AG04449 (cell line): Measurements from ENCODE around the gene UBE2F.

ENCODE experiments used
- CTCF ChIA-PET: fragments of 350-600 bp; formaldehyde crosslinking; extraction: SDS; loops from one replicate; lab custom pipeline; 2021; ENCODE audit warnings: antibody characterized with exemption; lab: Yijun Ruan, JAX
- POLR2A ChIA-PET: fragments of 400-600, 350-600 bp; formaldehyde crosslinking; extraction: SDS; loops from one replicate; lab custom pipeline; 2020; ENCODE audit warnings: antibody characterized with exemption, inconsistent platforms; lab: Yijun Ruan, JAX
- DNase-seq: peaks from one replicate; pipeline ENCODE4 v3.0.0-alpha.2; 2010; ENCODE audit warnings: low read depth, low spot score
- H3K4me3 ChIP-seq: 2 replicates; pipeline ENCODE4 v1.5.1; 2011; ENCODE audit warnings: low read depth, mild to moderate bottlenecking, control low read depth, low read length
- CTCF ChIP-seq: IDR thresholded peaks from one replicate; pipeline ENCODE4 v1.5.1; 2011; ENCODE audit warnings: mild to moderate bottlenecking, moderate library complexity, low read length, control low read depth, inconsistent platforms; ENCODE audit not compliant: insufficient read depth; ENCODE audit errors: missing control alignments

UBE2F gene

GRCh38 chr2:238075397-238075796 lies 108.6 kb downstream of the UBE2F start:
- no peak for TF ChIP-seq CTCF
- H3K4me3 ChIP-seq: no peak overlapping the region
- POLR2A ChIA-PET: no interaction called here
- DNase-seq: no peak
- CTCF ChIA-PET: interaction anchor here (1.2 kb wide), 1 partner anchor 151 kb away, joined by 3 read pairs; no protein-coding TSS in a partner anchor

- POLR2A ChIA-PET: no interaction called here
- DNase-seq: no peak
- CTCF ChIA-PET: no interaction called here
- no peak for TF ChIP-seq CTCF
- H3K4me3 ChIP-seq: no peak overlapping the region
These were observed 110.5 kb downstream of the UBE2F start for GRCh38 chr2:238077292-238077691.

DNA sequence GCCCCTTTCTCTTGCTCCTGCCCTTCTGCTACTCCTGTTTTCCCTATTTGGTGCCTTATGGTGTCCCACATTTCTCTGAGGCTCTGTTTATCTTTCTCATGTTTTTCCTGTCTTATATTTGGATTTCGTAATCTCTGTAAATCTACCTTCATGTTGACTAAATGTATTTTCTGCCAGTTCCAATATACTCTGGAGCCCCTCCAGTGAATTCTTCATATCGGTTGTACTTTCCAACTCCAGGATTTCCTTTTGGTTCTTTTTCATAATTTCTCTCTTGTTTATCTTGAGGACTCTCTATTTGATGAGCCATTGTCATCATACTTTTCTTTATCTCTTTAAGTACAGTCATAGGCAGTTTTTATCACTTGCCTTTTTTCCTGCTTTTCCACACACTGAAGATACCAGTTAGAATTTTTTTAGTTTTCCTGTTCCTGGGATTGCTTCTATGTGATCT lies 113.1 kb downstream of the UBE2F start:
- no peak for TF ChIP-seq CTCF
- CTCF ChIA-PET: no interaction called here
- H3K4me3 ChIP-seq: no peak overlapping the region
- no peak for DNase-seq
- POLR2A ChIA-PET: no interaction called here

DNA sequence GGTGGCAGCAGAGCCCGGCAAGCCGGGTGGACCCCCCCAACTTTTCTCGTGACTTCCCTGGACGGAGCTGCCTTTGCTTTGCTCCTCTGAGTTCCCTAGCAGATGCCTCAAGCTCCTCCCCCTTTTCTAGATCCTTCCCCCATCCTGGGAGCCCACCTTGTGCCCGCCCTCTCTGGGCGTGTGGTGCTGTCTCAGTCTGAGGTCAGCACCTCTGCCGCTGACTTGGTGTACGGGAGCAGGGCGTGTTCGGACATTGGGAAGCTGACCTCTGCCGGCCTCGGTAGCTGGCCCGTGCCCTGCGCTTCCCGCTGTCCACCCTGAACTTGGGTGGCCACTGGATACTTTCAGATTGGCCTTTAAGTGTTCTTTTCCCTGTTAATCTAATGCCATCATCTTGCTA lies 113.7 kb downstream of the UBE2F start:
- H3K4me3 ChIP-seq: no peak overlapping the region
- no peak for TF ChIP-seq CTCF
- CTCF ChIA-PET: no interaction called here
- no peak for DNase-seq
- POLR2A ChIA-PET: no interaction called here

DNA sequence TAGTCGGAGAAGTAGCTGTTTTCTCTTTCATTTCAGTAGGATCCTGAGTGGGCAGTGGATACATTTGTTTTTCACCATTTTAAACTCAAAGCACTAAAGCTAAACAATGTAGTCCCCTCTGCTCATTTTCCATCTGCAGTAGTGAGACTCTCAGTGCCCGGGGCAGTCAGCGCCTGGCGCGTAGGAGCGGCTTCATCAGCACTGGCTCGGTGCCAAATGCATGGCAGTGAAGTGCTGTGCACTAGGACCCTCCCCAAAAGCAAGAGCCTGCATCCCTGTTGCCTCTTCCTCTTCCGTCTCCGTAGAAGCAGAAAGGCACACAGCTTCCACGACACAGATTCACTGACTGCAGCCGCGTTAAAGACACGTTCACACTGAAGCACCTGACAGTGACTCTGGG lies 114.3 kb downstream of the UBE2F start:
- ChIA-PET CTCF (no interaction called here), POLR2A (no interaction called here)
- no peak for DNase-seq
- no peak for TF ChIP-seq CTCF
- H3K4me3 ChIP-seq: no peak overlapping the region

DNA sequence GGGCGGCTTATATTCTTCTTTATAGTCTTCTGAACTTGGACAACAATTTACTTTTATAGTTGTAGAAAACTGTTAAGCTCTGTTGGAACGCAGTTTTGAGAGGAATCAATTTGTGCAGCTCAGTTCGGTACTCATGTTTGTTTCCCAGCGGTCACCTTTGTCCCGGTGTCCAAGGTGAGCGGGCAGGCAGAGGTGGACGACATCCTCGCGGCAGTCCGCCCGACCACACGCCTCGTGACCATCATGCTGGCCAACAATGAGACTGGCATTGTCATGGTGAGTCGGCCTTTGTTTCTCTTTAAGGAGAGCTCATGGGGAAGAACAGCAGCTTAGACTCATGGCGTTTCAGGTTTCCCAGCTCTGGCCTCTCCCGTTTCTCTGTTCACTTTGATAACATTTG lies 114.7 kb downstream of the UBE2F start:
- H3K4me3 ChIP-seq: no peak overlapping the region
- ChIA-PET CTCF (interaction anchor here (1.2 kb wide), 1 partner anchor 9 kb away, joined by 4 read pairs; no protein-coding TSS in a partner anchor), POLR2A (no interaction called here)

More for the DNA sequence above, 114.7 kb downstream of the UBE2F start:
- no peak for DNase-seq
- no peak for TF ChIP-seq CTCF
